OCI-LY3 (cell line): ENCODE measurements around the gene PCSK6.

ENCODE experiments used
- H2AFZ ChIP-seq: fragments of 200-600, 300-600 bp; shearing (Covaris generic); 2 replicates; pipeline ENCODE4 v1.6.0; 2014; ENCODE audit warnings: antibody characterized with exemption, low read depth, low read length
- H3K27ac ChIP-seq: fragments of 200-600, 300-600 bp; sonication (generic); 2 replicates; pipeline ENCODE4 v1.5.1; 2014; ENCODE audit warnings: mild to moderate bottlenecking, low read length, moderate library complexity, mixed read lengths
- H3K27me3 ChIP-seq: fragments of 200-600, 300-600 bp; sonication (generic); 2 replicates; pipeline ENCODE4 v1.6.1; 2014; ENCODE audit warnings: low read depth, low read length, mixed read lengths
- H3K36me3 ChIP-seq: fragments of 200-600, 300-600 bp; sonication (generic); replicated peaks from 2 replicates; pipeline ENCODE3; 2014; ENCODE audit warnings: low read depth, low read length, mixed read lengths
- H3K4me1 ChIP-seq: fragments of 300-600, 200-600 bp; sonication (generic); 2 replicates; pipeline ENCODE4 v1.6.1; 2014; ENCODE audit warnings: low read length, mixed read lengths
- H3K4me2 ChIP-seq: fragments of 200-600, 300-600 bp; sonication (generic); 2 replicates; pipeline ENCODE4 v1.6.1; 2014; ENCODE audit warnings: low read length, mixed read lengths
- H3K4me3 ChIP-seq: fragments of 300-600, 200-600 bp; sonication (generic); 2 replicates; pipeline ENCODE4 v1.5.1; 2014; ENCODE audit warnings: antibody characterized with exemption, mild to moderate bottlenecking, low read length, moderate library complexity
- H3K79me2 ChIP-seq: fragments of 300-600, 200-600 bp; shearing (Covaris generic); 2 replicates; pipeline ENCODE4 v1.6.1; 2014; ENCODE audit warnings: mild to moderate bottlenecking, low read length, mixed read lengths
- H3K9ac ChIP-seq: fragments of 300-600, 200-600 bp; shearing (Covaris generic); 2 replicates; pipeline ENCODE4 v1.6.0; 2014; ENCODE audit warnings: mild to moderate bottlenecking, low read length, moderate library complexity
- H3K9me3 ChIP-seq: fragments of 200-600, 300-600 bp; shearing (Covaris generic); 2 replicates; pipeline ENCODE4 v1.6.1; 2014; ENCODE audit warnings: low read length, mixed read lengths; ENCODE audit not compliant: insufficient read depth
- H4K20me1 ChIP-seq: fragments of 200-600, 300-600 bp; sonication (generic); 2 replicates; pipeline ENCODE4 v1.6.1; 2016; ENCODE audit warnings: low read length, mixed read lengths; ENCODE audit not compliant: insufficient read depth
- EZH2phosphoT487 ChIP-seq: fragments of 200-600 bp; shearing (Covaris generic); IDR thresholded peaks from 2 replicates; pipeline ENCODE4 v1.6.1; 2018; ENCODE audit warnings: antibody characterized with exemption, mixed run types, low read depth
- TF ChIP-seq, protein P1 (sequence below): fragments of 200-600, 300-600 bp; sonication (generic); IDR thresholded peaks from 2 replicates; pipeline ENCODE4 v1.5.1; 2014; ENCODE audit warnings: antibody characterized with exemption, low read length, low read depth

PCSK6 gene

DNA sequence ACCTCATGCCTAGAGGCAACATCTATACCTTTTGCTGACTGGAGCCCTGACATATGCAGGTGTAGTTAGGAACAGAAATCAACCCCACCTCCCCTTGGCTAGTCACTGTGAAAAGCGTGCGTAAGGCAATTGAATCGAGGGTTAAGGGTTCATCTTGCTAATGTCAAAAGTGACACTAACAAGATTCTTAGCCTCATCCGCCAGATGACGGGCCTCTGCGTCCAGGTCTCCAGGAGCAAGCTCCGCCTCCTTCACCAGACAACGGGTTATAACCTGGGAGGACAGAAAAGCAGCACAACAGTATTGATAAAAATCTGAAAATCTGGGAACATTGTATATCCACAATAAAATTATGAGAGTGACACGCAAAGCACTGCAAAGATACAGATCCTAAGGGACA lies 216.9 kb downstream of the PCSK6 start:
- Histone ChIP-seq H4K20me1 (peaks cover 14% of the 10 kb centered on the region), H3K27ac (no peak overlapping the region), H3K4me1 (peaks cover 19% of the 10 kb centered on the region), H2AFZ (no peak overlapping the region), H3K9ac (no peak overlapping the region), H3K4me2 (no peak overlapping the region), H3K27me3 (no peaks in the 10 kb centered on the region), H3K79me2 (peaks cover 18% of the 10 kb centered on the region), H3K9me3 (no peaks in the 10 kb centered on the region), H3K4me3 (no peak overlapping the region), H3K36me3 (peaks cover 55% of the 10 kb centered on the region)
- TF ChIP-seq, protein P1, sequence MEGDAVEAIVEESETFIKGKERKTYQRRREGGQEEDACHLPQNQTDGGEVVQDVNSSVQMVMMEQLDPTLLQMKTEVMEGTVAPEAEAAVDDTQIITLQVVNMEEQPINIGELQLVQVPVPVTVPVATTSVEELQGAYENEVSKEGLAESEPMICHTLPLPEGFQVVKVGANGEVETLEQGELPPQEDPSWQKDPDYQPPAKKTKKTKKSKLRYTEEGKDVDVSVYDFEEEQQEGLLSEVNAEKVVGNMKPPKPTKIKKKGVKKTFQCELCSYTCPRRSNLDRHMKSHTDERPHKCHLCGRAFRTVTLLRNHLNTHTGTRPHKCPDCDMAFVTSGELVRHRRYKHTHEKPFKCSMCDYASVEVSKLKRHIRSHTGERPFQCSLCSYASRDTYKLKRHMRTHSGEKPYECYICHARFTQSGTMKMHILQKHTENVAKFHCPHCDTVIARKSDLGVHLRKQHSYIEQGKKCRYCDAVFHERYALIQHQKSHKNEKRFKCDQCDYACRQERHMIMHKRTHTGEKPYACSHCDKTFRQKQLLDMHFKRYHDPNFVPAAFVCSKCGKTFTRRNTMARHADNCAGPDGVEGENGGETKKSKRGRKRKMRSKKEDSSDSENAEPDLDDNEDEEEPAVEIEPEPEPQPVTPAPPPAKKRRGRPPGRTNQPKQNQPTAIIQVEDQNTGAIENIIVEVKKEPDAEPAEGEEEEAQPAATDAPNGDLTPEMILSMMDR: no peak
- TF ChIP-seq EZH2phosphoT487: no peak

DNA sequence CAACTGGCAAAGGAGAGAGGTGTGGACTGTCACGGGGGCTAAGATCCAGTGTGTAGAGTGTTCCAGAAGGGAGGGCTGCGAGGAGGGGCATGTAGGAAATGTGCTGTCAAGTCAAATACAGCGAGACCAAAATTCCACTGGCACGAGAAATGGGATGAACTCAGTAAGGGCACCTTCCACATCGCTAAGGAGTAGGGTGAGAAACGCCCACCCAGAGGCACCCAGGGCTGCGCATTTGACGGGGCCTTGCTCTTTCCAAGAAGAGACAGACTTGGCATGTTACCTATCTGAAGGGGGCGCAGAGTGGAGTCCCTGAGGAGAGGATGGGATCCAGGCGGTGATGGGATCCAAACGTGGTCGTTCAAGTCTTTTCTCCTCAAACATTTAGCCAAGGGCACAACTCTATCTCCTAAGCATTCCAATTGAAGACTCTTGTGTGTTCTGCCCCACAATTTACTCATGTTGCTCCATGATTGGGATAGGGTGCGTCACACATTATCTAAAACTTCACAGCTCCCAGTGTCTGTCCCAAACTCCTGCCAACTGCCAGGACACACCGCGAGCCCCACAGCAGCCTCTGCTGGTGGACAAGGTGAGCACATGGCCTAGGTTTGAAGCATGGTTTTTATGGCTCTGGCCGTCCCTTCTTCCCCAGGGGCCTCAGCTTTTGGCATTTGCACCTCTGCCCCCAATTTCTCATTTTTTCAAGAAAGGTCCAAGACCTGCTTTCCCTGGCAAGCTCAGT lies 219.9 kb downstream of the PCSK6 start:
- Histone ChIP-seq H4K20me1 (peaks cover 10% of the 10 kb centered on the region), H3K79me2 (no peaks in the 10 kb centered on the region), H3K4me2 (no peak overlapping the region), H3K9me3 (no peaks in the 10 kb centered on the region), H3K27me3 (no peaks in the 10 kb centered on the region), H3K9ac (no peak overlapping the region), H3K27ac (no peak overlapping the region), H2AFZ (no peak overlapping the region), H3K4me1 (peaks cover 5% of the 10 kb centered on the region), H3K36me3 (peaks cover 52% of the 10 kb centered on the region), H3K4me3 (no peak overlapping the region)
- TF ChIP-seq, protein P1: peak; percentile 38
- no peak for TF ChIP-seq EZH2phosphoT487

DNA sequence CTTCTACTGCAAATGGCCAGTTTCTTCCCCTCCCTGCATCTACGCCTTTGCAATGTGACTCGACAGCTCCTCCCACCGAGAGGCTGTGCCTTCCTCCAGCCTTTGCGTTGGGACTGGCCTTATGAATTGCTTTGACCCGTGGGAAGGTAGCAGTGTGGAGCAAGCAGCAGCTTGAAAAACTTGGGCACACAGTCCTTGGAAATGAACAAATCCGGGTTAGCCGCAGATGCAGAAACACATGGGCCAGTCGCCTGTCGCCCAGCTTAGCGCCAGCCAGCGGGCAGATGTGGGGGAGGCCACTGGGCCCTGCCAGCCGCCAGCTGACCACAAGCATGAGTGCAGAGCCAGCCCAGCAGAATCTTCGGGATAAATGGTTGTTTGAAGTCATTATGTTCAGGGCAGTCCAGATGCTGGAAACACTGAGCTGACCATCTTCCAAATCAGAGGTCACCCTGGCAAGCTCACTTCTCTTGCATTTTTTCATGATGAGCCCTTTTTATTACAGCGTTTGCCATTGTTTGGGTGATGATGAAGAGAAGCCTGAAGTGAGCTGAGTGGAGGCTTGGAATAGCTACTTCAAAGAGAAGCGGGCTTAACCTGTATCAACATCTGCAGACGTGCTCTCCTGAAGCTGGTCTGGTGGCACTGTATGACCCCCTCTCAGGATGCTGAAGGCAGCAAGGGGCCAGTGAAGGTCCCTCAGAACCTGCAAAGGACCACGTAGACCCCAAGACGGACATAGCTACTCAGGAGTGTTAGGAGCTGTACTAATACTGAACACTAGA lies 222.0 kb downstream of the PCSK6 start:
- Histone ChIP-seq H2AFZ (no peak overlapping the region), H3K27ac (no peak overlapping the region), H3K36me3 (peaks cover 31% of the 10 kb centered on the region), H4K20me1 (no peaks in the 10 kb centered on the region), H3K4me1 (peaks cover 4% of the 10 kb centered on the region; the same call in 1 of the 2 replicates), H3K79me2 (no peaks in the 10 kb centered on the region), H3K4me3 (no peak overlapping the region), H3K9ac (no peak overlapping the region), H3K27me3 (0 out of 2 replicates have a peak, but pooled peaks cover 3% of the 10 kb centered on the region), H3K4me2 (no peak overlapping the region), H3K9me3 (no peaks in the 10 kb centered on the region)
- TF ChIP-seq, protein P1: no peak
- no peak for TF ChIP-seq EZH2phosphoT487

DNA sequence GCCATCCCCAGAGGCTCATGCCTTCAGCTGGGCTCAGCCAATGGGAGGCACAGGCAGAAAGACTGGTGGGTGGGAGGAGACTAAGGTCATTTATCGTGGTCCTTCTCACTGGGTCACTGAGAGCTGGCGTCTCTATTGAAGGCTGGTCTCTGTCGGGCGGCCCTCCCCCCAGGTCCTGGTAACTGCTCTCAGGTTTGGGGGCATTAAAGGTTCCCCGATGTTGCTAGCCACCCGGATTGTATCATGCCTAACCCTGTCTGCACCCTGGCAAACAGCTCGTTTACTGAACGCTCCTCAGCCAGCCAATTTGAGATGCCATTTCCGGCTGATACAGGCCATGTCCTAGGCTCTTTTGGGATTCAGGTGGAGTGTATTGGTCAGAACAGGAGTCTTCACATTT lies 222.7 kb downstream of the PCSK6 start:
- Histone ChIP-seq H3K4me1 (peaks cover 4% of the 10 kb centered on the region; the same call in 1 of the 2 replicates), H3K27me3 (0 out of 2 replicates have a peak, but pooled peaks cover 3% of the 10 kb centered on the region), H3K9me3 (no peaks in the 10 kb centered on the region), H4K20me1 (no peaks in the 10 kb centered on the region), H3K4me2 (no peak overlapping the region), H3K27ac (no peak overlapping the region), H3K4me3 (no peak overlapping the region), H3K79me2 (no peaks in the 10 kb centered on the region), H3K36me3 (peaks cover 23% of the 10 kb centered on the region), H2AFZ (no peak overlapping the region), H3K9ac (no peak overlapping the region)
- no peak for TF ChIP-seq EZH2phosphoT487
- TF ChIP-seq, protein P1: no peak
